Endothelial cell of umbilical vein (primary cell): Measurements from ENCODE around the gene WDR7. TPM values are rescaled to one million over a fixed set of nuclear protein-coding genes. Genes with fewer than 3 reads are reported as not detected.

Source experiments
- BruUV-seq: library from RNA; stranded (reverse); fragments of 400-500 nt; replicated peaks from 2 replicates; lab custom pipeline; 2021; lab: Mats Ljungman, UMichigan
- CTCF ChIA-PET: fragments of 300-600, 350-600 bp; sonication (Branson Sonifier 250); formaldehyde crosslinking; loops from one replicate; lab custom pipeline; 2021; ENCODE audit warnings: antibody characterized with exemption, inconsistent platforms; lab: Charles Lee
- POLR2A ChIA-PET: fragments of 300-600, 350-600 bp; sonication (Branson Sonifier 250); formaldehyde crosslinking; loops from one replicate; lab custom pipeline; 2021; ENCODE audit warnings: antibody characterized with exemption, inconsistent platforms; lab: Charles Lee
- DNase-seq: peaks from one replicate; pipeline ENCODE4 v3.0.0-alpha.2; 2011; ENCODE audit warnings: low read depth, low spot score
- FAIRE-seq: peaks from 2 replicates; lab custom pipeline; 2011; peaks lifted over from hg19 to GRCh38; lab: Jason Lieb, UNC
- H2AFZ ChIP-seq: 2 replicates; pipeline ENCODE4 v1.6.0; 2012; ENCODE audit warnings: low read depth, low read length, control low read depth, inconsistent platforms
- H3K27ac ChIP-seq: 2 replicates; pipeline ENCODE4 v1.5.1; 2011; ENCODE audit warnings: low read depth, mild to moderate bottlenecking, control low read depth, low read length, moderate library complexity; ENCODE audit not compliant: insufficient read depth
- H3K27me3 ChIP-seq, 2 experiments: 2 replicates each; pipeline versions ENCODE4 v1.6.0 to v1.6.1; 2011; ENCODE audit warnings: low read length in 2 of 2, mixed read lengths in 1 of 2; ENCODE audit not compliant: control insufficient read depth in 2 of 2, insufficient read depth in 2 of 2
- H3K36me3 ChIP-seq, 2 experiments: 2 replicates in 1 of 2; 3 replicates in 1 of 2; pipeline ENCODE4 v1.5.1; 2011; ENCODE audit warnings: low read length in 2 of 2, mild to moderate bottlenecking in 1 of 2, moderate library complexity in 1 of 2; ENCODE audit not compliant: control insufficient read depth in 2 of 2, insufficient read depth in 2 of 2; ENCODE audit errors: extremely low read depth in 1 of 2
- H3K4me1 ChIP-seq: 3 replicates; pipeline ENCODE4 v1.5.1; 2011; ENCODE audit warnings: mild to moderate bottlenecking, low read length; ENCODE audit not compliant: control insufficient read depth, insufficient read depth; ENCODE audit errors: extremely low read depth
- H3K4me2 ChIP-seq: 2 replicates; pipeline ENCODE4 v1.6.1; 2011; ENCODE audit warnings: low read length, control low read depth, mixed read lengths; ENCODE audit not compliant: insufficient read depth
- H3K4me3 ChIP-seq, 3 experiments: fragments of 200-600 bp in 1 of 3; sonication (generic), shearing (Covaris generic) in 1 of 3; replicated peaks in 1 of 3; 2 replicates each; pipeline ENCODE4 v1.5.1; 2011 to 2016; ENCODE audit warnings: control low read depth in 3 of 3, low read length in 3 of 3, mild to moderate bottlenecking in 2 of 3, inconsistent platforms in 1 of 3, low read depth in 1 of 3, moderate library complexity in 1 of 3; ENCODE audit not compliant: insufficient read depth in 1 of 3
- H3K79me2 ChIP-seq: 2 replicates; pipeline ENCODE4 v1.6.0; 2012; ENCODE audit warnings: low read length, inconsistent platforms; ENCODE audit not compliant: control insufficient read depth, insufficient read depth
- H3K9ac ChIP-seq: replicated peaks from 2 replicates; pipeline ENCODE3; 2011; ENCODE audit warnings: low read length, control low read depth; ENCODE audit not compliant: insufficient read depth; ENCODE audit errors: extremely low read depth
- H3K9me1 ChIP-seq: replicated peaks from 3 replicates; pipeline ENCODE4 v1.6.0; 2011; ENCODE audit warnings: mild to moderate bottlenecking, low read length; ENCODE audit not compliant: control insufficient read depth, insufficient read depth; ENCODE audit errors: extremely low read depth
- H3K9me3 ChIP-seq: replicated peaks from 2 replicates; pipeline ENCODE4 v1.5.1; 2012; ENCODE audit warnings: low read length, inconsistent platforms; ENCODE audit not compliant: control insufficient read depth, insufficient read depth
- H4K20me1 ChIP-seq: replicated peaks from 2 replicates; pipeline ENCODE3; 2011; ENCODE audit warnings: mild to moderate bottlenecking, low read length; ENCODE audit not compliant: control insufficient read depth, insufficient read depth; ENCODE audit errors: extremely low read depth
- CTCF ChIP-seq, 2 donors: IDR thresholded peaks; 1 replicate in 1 of 2; 2 replicates in 1 of 2; pipeline ENCODE4 v1.5.1; 2011; ENCODE audit warnings: low read length in 2 of 2, mild to moderate bottlenecking in 2 of 2, moderate library complexity in 2 of 2, control low read depth in 1 of 2, inconsistent platforms in 1 of 2, low read depth in 1 of 2; ENCODE audit not compliant: insufficient read depth in 1 of 2; ENCODE audit errors: extremely low read depth in 1 of 2
- EZH2 ChIP-seq: IDR thresholded peaks from 2 replicates; pipeline ENCODE4 v1.6.1; 2012; ENCODE audit warnings: borderline replicate concordance, low read depth, mild to moderate bottlenecking, moderate library complexity, low read length, inconsistent platforms; ENCODE audit not compliant: severe bottlenecking
- FOS ChIP-seq: IDR thresholded peaks from 2 replicates; pipeline ENCODE4 v1.6.1; 2011; ENCODE audit warnings: mild to moderate bottlenecking, low read length, moderate library complexity, borderline replicate concordance; ENCODE audit not compliant: insufficient read depth
- GATA2 ChIP-seq: IDR thresholded peaks from 2 replicates; pipeline ENCODE4 v1.7.0; 2011; ENCODE audit warnings: low read depth, mild to moderate bottlenecking, moderate library complexity, mixed read lengths, low read length; ENCODE audit not compliant: insufficient read length, insufficient read depth
- JUN ChIP-seq: IDR thresholded peaks from 2 replicates; pipeline ENCODE4 v1.6.1; 2011; ENCODE audit warnings: borderline replicate concordance, low read depth; ENCODE audit not compliant: insufficient read length, insufficient read depth
- MAX ChIP-seq: IDR thresholded peaks from 2 replicates; pipeline ENCODE4 v1.6.1; 2011; ENCODE audit not compliant: insufficient read depth, insufficient read length
- MYC ChIP-seq: IDR thresholded peaks from one replicate; pipeline ENCODE4 v1.6.1; 2011; ENCODE audit warnings: mild to moderate bottlenecking, low read depth, low read length
- POLR2A ChIP-seq: IDR thresholded peaks from 2 replicates; pipeline ENCODE4 v1.6.1; 2012; ENCODE audit warnings: low read depth, mild to moderate bottlenecking, control low read depth, low read length
- POLR2AphosphoS5 ChIP-seq: IDR thresholded peaks from 2 replicates; pipeline ENCODE4 v1.6.1; 2012; ENCODE audit warnings: low read depth, mild to moderate bottlenecking, control low read depth, low read length, moderate library complexity; ENCODE audit not compliant: insufficient read depth
- dilution Hi-C: fragments of 300-500 bp; cut with MboI; formaldehyde crosslinking; loops from one replicate; pipeline ENCODE4 v1.15.0; 2019; ENCODE audit warnings: low sequenced_read_pairs; ENCODE audit not compliant: extremely low pct_ligation_motif_present
- intact Hi-C: fragments of 100-400 bp; cut with micrococcal nuclease; formaldehyde crosslinking; loops from one replicate; pipeline ENCODE4 v1.10.0; 2022
- polyA plus RNA-seq, 4 experiments: library from polyadenylated mRNA; depleted of rRNA in 3 of 4; stranded (reverse) in 3 of 4; unstranded in 1 of 4; fragments of >200 nt; gene quantifications; 2 replicates each; pipeline versions ENCODE4 v1.2.1 to v1.2.3, GENCODE V29; 2011 to 2012; ENCODE audit warnings: missing spikeins in 1 of 4
- total RNA-seq: library from RNA; stranded (reverse); gene quantifications from 2 replicates; pipeline ENCODE4 v1.2.3, GENCODE V29; 2021

The WDR7 gene
- total and polyA plus RNA-seq, 2 donors (not counting 3 experiments of a cell fraction or from before 2014, with no cell fraction given): 5.9 to 19.0 TPM

- dilution Hi-C loops (no loop called here), intact Hi-C loops (no loop called here)
- POLR2A ChIA-PET: no interaction called here
- Histone ChIP-seq H3K4me2 (no peak overlapping the region), H3K36me3 (no peaks in the 10 kb centered on the region), H2AFZ (no peak overlapping the region), H3K9ac (no peak overlapping the region), H3K79me2 (no peaks in the 10 kb centered on the region), H3K4me1 (no peaks in the 10 kb centered on the region), H3K27ac (no peak overlapping the region), H3K9me3 (no peaks in the 10 kb centered on the region), H3K4me3 (no peak overlapping the region), H4K20me1 (no peaks in the 10 kb centered on the region), H3K27me3 (no peaks in the 10 kb centered on the region), H3K9me1 (no peaks in the 10 kb centered on the region)
- CTCF ChIA-PET: interaction anchor here (1.6 kb wide), 1 partner anchor 183 kb away, joined by 5 read pairs; no protein-coding TSS in a partner anchor
- DNase-seq: no peak
- TF ChIP-seq GATA2: no peak
- no peak for TF ChIP-seq FOS
- TF ChIP-seq CTCF (IDR thresholded peaks at IDR 0.05; ENCODE audit: extremely low read depth in 1 of 2, insufficient read depth in 1 of 2, low read depth in 1 of 2, low read length in 2 of 2): no peak
- TF ChIP-seq JUN: no peak
- TF ChIP-seq POLR2AphosphoS5: no peak
- TF ChIP-seq MAX: no peak
- no peak for TF ChIP-seq EZH2
- TF ChIP-seq POLR2A: no peak
- no peak for TF ChIP-seq MYC
- no peak for FAIRE-seq
- no TSS peak for BruUV-seq
These were observed 400.5 kb downstream of the WDR7 start for GRCh38 chr18:57051657-57052044.
